SK-N-SH (cell line): ENCODE data around the gene MRPL24. TPM values are rescaled to one million over a fixed set of nuclear protein-coding genes. Genes with fewer than 3 reads are reported as not detected.

Source experiments
- CTCF ChIA-PET: fragments of 300-600, 350-600 bp; formaldehyde crosslinking; extraction: SDS; loops from one replicate; lab custom pipeline; 2021; lab: Yijun Ruan, JAX
- POLR2A ChIA-PET: fragments of 350-600 bp; sonication (Branson Sonifier 250); formaldehyde crosslinking; extraction: SDS; loops from one replicate; lab custom pipeline; 2020; ENCODE audit warnings: antibody characterized with exemption, inconsistent platforms; lab: Yijun Ruan, JAX
- DNase-seq: peaks from one replicate; pipeline ENCODE4 v3.0.0; 2012
- H2AFZ ChIP-seq: fragments of 200-600 bp; sonication (generic); 2 replicates; pipeline ENCODE4 v1.8.1; 2016; ENCODE audit warnings: antibody characterized with exemption, mild to moderate bottlenecking, low read depth
- H3F3A ChIP-seq: fragments of 200-600 bp; sonication (generic); replicated peaks from 2 replicates; pipeline ENCODE3; 2016; ENCODE audit warnings: antibody characterized with exemption, mild to moderate bottlenecking; ENCODE audit not compliant: insufficient read depth
- H3K27ac ChIP-seq, 2 experiments: fragments of 200-500 bp in 1 of 2; fragments of 200-600 bp in 1 of 2; sonication (Bioruptor generic) in 1 of 2; sonication (generic), shearing (Covaris generic) in 1 of 2; 2 replicates each; pipeline versions ENCODE4 v1.5.1 to v1.6.1; 2014 to 2016; ENCODE audit warnings: low read depth in 2 of 2, inconsistent platforms in 1 of 2, low read length in 1 of 2, mild to moderate bottlenecking in 1 of 2, mixed read lengths in 1 of 2
- H3K27me3 ChIP-seq: fragments of 200-600 bp; sonication (generic), shearing (Covaris generic); 2 replicates; pipeline ENCODE4 v1.6.1; 2016; ENCODE audit warnings: mixed run types; ENCODE audit not compliant: insufficient read depth
- H3K36me3 ChIP-seq, 2 experiments: fragments of 200-500 bp in 1 of 2; fragments of 200-600 bp in 1 of 2; sonication (Bioruptor generic) in 1 of 2; sonication (generic) in 1 of 2; replicated peaks in 1 of 2; 2 replicates each; pipeline versions ENCODE3 to v1.5.1; 2014 to 2016; ENCODE audit warnings: low read length in 1 of 2, mild to moderate bottlenecking in 1 of 2; ENCODE audit not compliant: insufficient read depth in 2 of 2, control insufficient read depth in 1 of 2
- H3K4me1 ChIP-seq, 2 experiments: fragments of 200-500 bp in 1 of 2; fragments of 200-600 bp in 1 of 2; sonication (Bioruptor generic) in 1 of 2; sonication (generic), shearing (Covaris generic) in 1 of 2; 2 replicates each; pipeline versions ENCODE4 v1.5.1 to v1.6.1; 2014 to 2016; ENCODE audit warnings: low read depth in 1 of 2, low read length in 1 of 2, mixed run types in 1 of 2; ENCODE audit not compliant: insufficient read depth in 2 of 2, control insufficient read depth in 1 of 2
- H3K4me2 ChIP-seq: fragments of 200-600 bp; sonication (generic), shearing (Covaris generic); 2 replicates; pipeline ENCODE4 v1.6.1; 2017; ENCODE audit warnings: mixed run types
- H3K4me3 ChIP-seq, 2 experiments: fragments of 200-500 bp in 1 of 2; fragments of 200-600 bp in 1 of 2; sonication (Bioruptor generic) in 1 of 2; sonication (generic), shearing (Covaris generic) in 1 of 2; 2 replicates each; pipeline versions ENCODE4 v1.5.1 to v1.8.1; 2014 to 2016; ENCODE audit warnings: low read depth in 2 of 2, inconsistent platforms in 1 of 2, low read length in 1 of 2, mild to moderate bottlenecking in 1 of 2, mixed read lengths in 1 of 2, moderate library complexity in 1 of 2
- H3K79me2 ChIP-seq: fragments of 200-600 bp; sonication (generic); 2 replicates; pipeline ENCODE4 v1.8.1; 2017; ENCODE audit warnings: mild to moderate bottlenecking; ENCODE audit not compliant: insufficient read depth
- H3K9ac ChIP-seq: fragments of 200-600 bp; sonication (generic); 2 replicates; pipeline ENCODE4 v1.6.1; 2017; ENCODE audit warnings: mixed run types
- H3K9me2 ChIP-seq: fragments of 200-600 bp; sonication (generic); 2 replicates; pipeline ENCODE4 v1.6.1; 2017; ENCODE audit warnings: mixed run types
- H3K9me3 ChIP-seq: fragments of 200-600 bp; sonication (generic); 2 replicates; pipeline ENCODE4 v1.6.1; 2017; ENCODE audit warnings: mixed run types, mild to moderate bottlenecking, moderate library complexity
- H4K20me1 ChIP-seq: fragments of 200-600 bp; sonication (generic); 2 replicates; pipeline ENCODE4 v1.6.1; 2017; ENCODE audit warnings: mild to moderate bottlenecking, mixed run types; ENCODE audit not compliant: insufficient read depth
- CTCF ChIP-seq: fragments of 200-600 bp; sonication (generic); IDR thresholded peaks from 2 replicates; pipeline ENCODE4 v1.6.1; 2017; ENCODE audit warnings: antibody characterized with exemption, mild to moderate bottlenecking, moderate library complexity
- FOXM1 ChIP-seq: IDR thresholded peaks from 2 replicates; pipeline ENCODE4 v1.4.0; 2012; ENCODE audit warnings: low read depth, mild to moderate bottlenecking
- GABPA ChIP-seq: IDR thresholded peaks from 2 replicates; pipeline ENCODE4 v1.4.0; 2012; ENCODE audit warnings: low read depth, mild to moderate bottlenecking
- RCOR1 ChIP-seq: fragments of 150-350 bp; IDR thresholded peaks from 2 replicates; pipeline ENCODE4 v1.6.1; 2017; ENCODE audit warnings: antibody characterized with exemption, low read length
- TCF12 ChIP-seq: IDR thresholded peaks from 2 replicates; pipeline ENCODE4 v1.4.0; 2012
- USF1 ChIP-seq: IDR thresholded peaks from 2 replicates; pipeline ENCODE4 v1.4.0; 2012; ENCODE audit warnings: low read depth, borderline replicate concordance
- USF2 ChIP-seq: fragments of 150-350 bp; IDR thresholded peaks from 2 replicates; pipeline ENCODE4 v1.6.1; 2017; ENCODE audit warnings: antibody characterized with exemption, low read length, low read depth, borderline replicate concordance
- WGBS: methylation state at CpG from one replicate; pipeline ENCODE4 v1.1.6; 2017; ENCODE audit warnings: low lambda C conversion rate; 5-methylcytosine and 5-hydroxymethylcytosine counted together
- polyA plus RNA-seq, 3 experiments: library from polyadenylated mRNA; depleted of rRNA; stranded (reverse); fragments of >200 nt; gene quantifications; 2 replicates each; pipeline ENCODE4 v1.2.3, GENCODE V29; 2012
- TF ChIP-seq, protein P1 (sequence below): IDR thresholded peaks from 2 replicates; pipeline ENCODE4 v1.6.1; 2012; ENCODE audit warnings: mild to moderate bottlenecking, low read depth, low read length, moderate library complexity

The MRPL24 gene
- polyA plus RNA-seq, 1 of the 3 experiments (the other 2 are of a cell fraction), result 149 TPM

GRCh38 chr1:156738916-156739315 lies 2.0 kb downstream of the MRPL24 start (continued):
- TF ChIP-seq, protein P1, sequence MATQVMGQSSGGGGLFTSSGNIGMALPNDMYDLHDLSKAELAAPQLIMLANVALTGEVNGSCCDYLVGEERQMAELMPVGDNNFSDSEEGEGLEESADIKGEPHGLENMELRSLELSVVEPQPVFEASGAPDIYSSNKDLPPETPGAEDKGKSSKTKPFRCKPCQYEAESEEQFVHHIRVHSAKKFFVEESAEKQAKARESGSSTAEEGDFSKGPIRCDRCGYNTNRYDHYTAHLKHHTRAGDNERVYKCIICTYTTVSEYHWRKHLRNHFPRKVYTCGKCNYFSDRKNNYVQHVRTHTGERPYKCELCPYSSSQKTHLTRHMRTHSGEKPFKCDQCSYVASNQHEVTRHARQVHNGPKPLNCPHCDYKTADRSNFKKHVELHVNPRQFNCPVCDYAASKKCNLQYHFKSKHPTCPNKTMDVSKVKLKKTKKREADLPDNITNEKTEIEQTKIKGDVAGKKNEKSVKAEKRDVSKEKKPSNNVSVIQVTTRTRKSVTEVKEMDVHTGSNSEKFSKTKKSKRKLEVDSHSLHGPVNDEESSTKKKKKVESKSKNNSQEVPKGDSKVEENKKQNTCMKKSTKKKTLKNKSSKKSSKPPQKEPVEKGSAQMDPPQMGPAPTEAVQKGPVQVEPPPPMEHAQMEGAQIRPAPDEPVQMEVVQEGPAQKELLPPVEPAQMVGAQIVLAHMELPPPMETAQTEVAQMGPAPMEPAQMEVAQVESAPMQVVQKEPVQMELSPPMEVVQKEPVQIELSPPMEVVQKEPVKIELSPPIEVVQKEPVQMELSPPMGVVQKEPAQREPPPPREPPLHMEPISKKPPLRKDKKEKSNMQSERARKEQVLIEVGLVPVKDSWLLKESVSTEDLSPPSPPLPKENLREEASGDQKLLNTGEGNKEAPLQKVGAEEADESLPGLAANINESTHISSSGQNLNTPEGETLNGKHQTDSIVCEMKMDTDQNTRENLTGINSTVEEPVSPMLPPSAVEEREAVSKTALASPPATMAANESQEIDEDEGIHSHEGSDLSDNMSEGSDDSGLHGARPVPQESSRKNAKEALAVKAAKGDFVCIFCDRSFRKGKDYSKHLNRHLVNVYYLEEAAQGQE, result no peak
- TF ChIP-seq USF2 (no peak), CTCF (no peak), TCF12 (no peak), FOXM1 (no peak), RCOR1 (no peak), USF1 (no peak)

GRCh38 chr1:156738407-156738806 lies 2.5 kb downstream of the MRPL24 start:
- Histone ChIP-seq H3K4me2 (no peak overlapping the region), H2AFZ (no peak overlapping the region), H4K20me1 (no peaks in the 10 kb centered on the region), H3F3A (peaks cover 21% of the 10 kb centered on the region), H3K4me1 (peaks cover 5 to 6% of the 10 kb centered on the region in 2 experiments; a peak in 3 of 4 replicates), H3K36me3 (peaks cover 14 to 55% of the 10 kb centered on the region in 2 experiments), H3K79me2 (peaks cover 25% of the 10 kb centered on the region), H3K4me3 (no peak overlapping the region), H3K9ac (no peak overlapping the region), H3K27me3 (no peaks in the 10 kb centered on the region), H3K27ac (no peak overlapping the region; a peak in 1 of 4 replicates), H3K9me3 (no peaks in the 10 kb centered on the region), H3K9me2 (no peaks in the 10 kb centered on the region)
- ChIA-PET POLR2A (no interaction called here), CTCF (interaction anchor here (0.7 to 8.6 kb wide), 6 partner anchors 9 to 190 kb away, joined by 3 to 42 read pairs (median 4); partner anchors contain the start of genes HDGF and ISG20L2)
- WGBS, result 96% methylated on average over 10 of the region's 10 CpGs
- no peak for TF ChIP-seq GABPA
- DNase-seq, result no peak
